HEK293 (cell line): Measurements from ENCODE around the gene MCAM.
A peak's percentile ranks its signal among the peaks of the same experiment; 100 is the strongest.

Experiments used
- EGR2 ChIP-seq: fragments of 450-650 bp; formaldehyde crosslinking; IDR thresholded peaks from 2 replicates; pipeline ENCODE4 v1.5.1; 2016; ENCODE audit warnings: low read depth, missing biosample characterization, missing genetic modification characterization
- FEZF1 ChIP-seq: fragments of 450-650 bp; formaldehyde crosslinking; IDR thresholded peaks from 2 replicates; pipeline ENCODE4 v1.5.1; 2016; ENCODE audit warnings: missing biosample characterization, missing genetic modification characterization
- GLIS2 ChIP-seq: fragments of 450-650 bp; formaldehyde crosslinking; IDR thresholded peaks from 2 replicates; pipeline ENCODE4 v1.5.1; 2016; ENCODE audit warnings: missing biosample characterization, missing genetic modification characterization
- HOXA7 ChIP-seq: sonication (generic); formaldehyde crosslinking; IDR thresholded peaks from 2 replicates; pipeline ENCODE4 v1.8.1; 2022; ENCODE audit warnings: missing genetic modification reagents, borderline replicate concordance
- HOXD13 ChIP-seq: sonication (generic); formaldehyde crosslinking; IDR thresholded peaks from 2 replicates; pipeline ENCODE4 v1.8.0; 2022; ENCODE audit warnings: missing genetic modification reagents, borderline replicate concordance
- MYNN ChIP-seq: fragments of 450-650 bp; formaldehyde crosslinking; IDR thresholded peaks from 2 replicates; pipeline ENCODE4 v1.5.1; 2016; ENCODE audit warnings: missing biosample characterization, missing genetic modification characterization, borderline replicate concordance
- RBAK ChIP-seq: fragments of 450-650 bp; formaldehyde crosslinking; IDR thresholded peaks from 2 replicates; pipeline ENCODE4 v1.5.1; 2016; ENCODE audit warnings: missing biosample characterization, missing genetic modification characterization
- SP2 ChIP-seq: fragments of 450-650 bp; formaldehyde crosslinking; IDR thresholded peaks from 2 replicates; pipeline ENCODE4 v1.5.1; 2016; ENCODE audit warnings: missing biosample characterization, missing genetic modification characterization
- SP3 ChIP-seq: fragments of 450-650 bp; formaldehyde crosslinking; IDR thresholded peaks from 2 replicates; pipeline ENCODE4 v1.5.1; 2016; ENCODE audit warnings: missing biosample characterization, missing genetic modification characterization
- TCF7L2 ChIP-seq: IDR thresholded peaks from 2 replicates; pipeline ENCODE4 v1.6.1; 2011; ENCODE audit warnings: low read depth, mild to moderate bottlenecking, inconsistent platforms, low read length, moderate library complexity, borderline replicate concordance
- WT1 ChIP-seq: fragments of 450-650 bp; formaldehyde crosslinking; IDR thresholded peaks from 2 replicates; pipeline ENCODE4 v1.5.1; 2016; ENCODE audit warnings: missing biosample characterization, missing genetic modification characterization
- ZBTB21 ChIP-seq: fragments of 450-650 bp; formaldehyde crosslinking; IDR thresholded peaks from 2 replicates; pipeline ENCODE4 v1.5.1; 2017; ENCODE audit warnings: missing biosample characterization, missing genetic modification characterization
- ZBTB8A ChIP-seq: fragments of 450-650 bp; formaldehyde crosslinking; IDR thresholded peaks from 2 replicates; pipeline ENCODE4 v1.5.1; 2016; ENCODE audit warnings: missing biosample characterization, missing genetic modification characterization
- ZEB2 ChIP-seq: fragments of 450-650 bp; formaldehyde crosslinking; IDR thresholded peaks from 2 replicates; pipeline ENCODE4 v1.5.1; 2016; ENCODE audit warnings: missing biosample characterization, missing genetic modification characterization
- ZNF2 ChIP-seq: fragments of 450-650 bp; formaldehyde crosslinking; IDR thresholded peaks from 2 replicates; pipeline ENCODE4 v1.5.1; 2016; ENCODE audit warnings: missing biosample characterization, missing genetic modification characterization
- ZNF324 ChIP-seq: fragments of 450-650 bp; formaldehyde crosslinking; IDR thresholded peaks from 2 replicates; pipeline ENCODE4 v1.5.1; 2016; ENCODE audit warnings: missing biosample characterization, missing genetic modification characterization
- ZNF48 ChIP-seq: fragments of 450-650 bp; formaldehyde crosslinking; IDR thresholded peaks from 2 replicates; pipeline ENCODE4 v1.5.1; 2016; ENCODE audit warnings: missing biosample characterization, missing genetic modification characterization
- ZNF529 ChIP-seq: fragments of 450-650 bp; formaldehyde crosslinking; IDR thresholded peaks from 2 replicates; pipeline ENCODE4 v1.5.1; 2017; ENCODE audit warnings: missing genetic modification characterization, missing biosample characterization; ENCODE audit not compliant: insufficient replicate concordance
- ZNF530 ChIP-seq: fragments of 450-650 bp; formaldehyde crosslinking; IDR thresholded peaks from 2 replicates; pipeline ENCODE4 v1.5.1; 2016; ENCODE audit warnings: low read depth, missing biosample characterization, missing genetic modification characterization
- ZNF561 ChIP-seq: fragments of 450-650 bp; IDR thresholded peaks from 2 replicates; pipeline ENCODE4 v1.5.1; 2018; ENCODE audit warnings: missing biosample characterization, missing genetic modification characterization, borderline replicate concordance
- ZNF585B ChIP-seq: fragments of 450-650 bp; formaldehyde crosslinking; IDR thresholded peaks from 2 replicates; pipeline ENCODE4 v1.5.1; 2016; ENCODE audit warnings: missing biosample characterization, missing genetic modification characterization
- ZSCAN23 ChIP-seq: fragments of 450-650 bp; formaldehyde crosslinking; IDR thresholded peaks from 2 replicates; pipeline ENCODE4 v1.5.1; 2016; ENCODE audit warnings: missing biosample characterization, missing genetic modification characterization
- ZSCAN30 ChIP-seq: fragments of 450-650 bp; IDR thresholded peaks from 2 replicates; pipeline ENCODE4 v1.5.1; 2018; ENCODE audit warnings: missing biosample characterization, mild to moderate bottlenecking, missing genetic modification characterization, moderate library complexity
- TF ChIP-seq, protein P1 (sequence below): fragments of 450-650 bp; formaldehyde crosslinking; IDR thresholded peaks from 2 replicates; pipeline ENCODE4 v1.5.1; 2016; ENCODE audit warnings: missing biosample characterization, missing genetic modification characterization, low read depth
- TF ChIP-seq, protein P2 (sequence below): fragments of 450-650 bp; formaldehyde crosslinking; IDR thresholded peaks from 2 replicates; pipeline ENCODE4 v1.5.1; 2016; ENCODE audit warnings: missing biosample characterization, missing genetic modification characterization
- TF ChIP-seq, protein P3 (sequence below): fragments of 450-650 bp; formaldehyde crosslinking; IDR thresholded peaks from 2 replicates; pipeline ENCODE4 v1.5.1; 2016; ENCODE audit warnings: missing biosample characterization, missing genetic modification characterization
- TF ChIP-seq, protein P4 (sequence below): fragments of 450-650 bp; formaldehyde crosslinking; IDR thresholded peaks from 2 replicates; pipeline ENCODE4 v1.5.1; 2016; ENCODE audit warnings: missing biosample characterization, missing genetic modification characterization
- TF ChIP-seq, protein P5 (sequence below): fragments of 450-650 bp; formaldehyde crosslinking; conservative IDR thresholded peaks from 2 replicates; pipeline ENCODE4 v1.5.1; 2016; ENCODE audit warnings: low read depth, missing biosample characterization, missing genetic modification characterization

Gene MCAM

DNA sequence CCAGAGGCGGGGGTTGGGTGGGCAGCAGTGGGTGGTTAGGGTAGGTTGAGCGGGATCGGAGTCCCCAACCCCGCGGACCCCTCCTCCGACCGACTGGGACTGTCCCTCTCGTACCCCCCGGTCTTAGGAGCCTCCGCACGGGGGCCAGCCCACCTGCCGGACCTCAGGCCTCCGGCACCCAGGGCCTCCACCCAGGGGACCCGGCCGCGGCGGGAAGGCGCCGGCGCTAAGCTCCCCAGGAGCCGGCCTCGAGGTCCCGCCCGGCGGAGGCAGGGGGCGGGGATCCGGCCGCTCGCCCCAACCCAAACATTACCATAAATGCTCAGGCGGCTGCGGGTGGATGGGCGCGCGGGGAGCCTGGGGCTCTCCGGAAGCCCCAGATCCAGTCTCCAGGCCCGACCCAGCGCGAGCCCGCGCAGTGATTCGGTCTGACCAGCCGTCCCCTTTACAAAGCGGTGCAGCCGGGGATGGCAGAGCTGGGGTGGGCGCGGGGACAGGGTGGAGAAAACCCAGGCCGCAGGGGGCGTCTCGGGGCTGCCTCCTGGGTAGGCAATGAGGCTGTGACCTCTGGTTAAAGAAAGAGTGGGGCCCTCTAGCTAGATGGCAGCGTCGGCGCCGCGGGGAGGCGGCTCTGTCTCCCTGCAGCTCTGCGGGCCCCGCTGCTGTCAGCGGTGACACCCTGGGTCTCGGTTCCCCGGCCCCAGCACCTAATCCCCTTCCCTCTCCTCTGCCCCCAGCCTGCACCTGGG is 4.0 kb upstream of the MCAM start (continued):
- TF ChIP-seq, protein P1, sequence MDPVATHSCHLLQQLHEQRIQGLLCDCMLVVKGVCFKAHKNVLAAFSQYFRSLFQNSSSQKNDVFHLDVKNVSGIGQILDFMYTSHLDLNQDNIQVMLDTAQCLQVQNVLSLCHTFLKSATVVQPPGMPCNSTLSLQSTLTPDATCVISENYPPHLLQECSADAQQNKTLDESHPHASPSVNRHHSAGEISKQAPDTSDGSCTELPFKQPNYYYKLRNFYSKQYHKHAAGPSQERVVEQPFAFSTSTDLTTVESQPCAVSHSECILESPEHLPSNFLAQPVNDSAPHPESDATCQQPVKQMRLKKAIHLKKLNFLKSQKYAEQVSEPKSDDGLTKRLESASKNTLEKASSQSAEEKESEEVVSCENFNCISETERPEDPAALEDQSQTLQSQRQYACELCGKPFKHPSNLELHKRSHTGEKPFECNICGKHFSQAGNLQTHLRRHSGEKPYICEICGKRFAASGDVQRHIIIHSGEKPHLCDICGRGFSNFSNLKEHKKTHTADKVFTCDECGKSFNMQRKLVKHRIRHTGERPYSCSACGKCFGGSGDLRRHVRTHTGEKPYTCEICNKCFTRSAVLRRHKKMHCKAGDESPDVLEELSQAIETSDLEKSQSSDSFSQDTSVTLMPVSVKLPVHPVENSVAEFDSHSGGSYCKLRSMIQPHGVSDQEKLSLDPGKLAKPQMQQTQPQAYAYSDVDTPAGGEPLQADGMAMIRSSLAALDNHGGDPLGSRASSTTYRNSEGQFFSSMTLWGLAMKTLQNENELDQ = no peak
- no peak; the same call in 1 of the 2 replicates for TF ChIP-seq WT1 (tag by site-specific recombination)
- no peak for TF ChIP-seq ZBTB21 (tag by site-specific recombination)
- TF ChIP-seq SP3 (tag by site-specific recombination) = 0 out of 2 replicates have a peak, but pooled peaks have one; percentile 18
- TF ChIP-seq ZSCAN23 = no peak
- no peak for TF ChIP-seq TCF7L2
- TF ChIP-seq, protein P2, sequence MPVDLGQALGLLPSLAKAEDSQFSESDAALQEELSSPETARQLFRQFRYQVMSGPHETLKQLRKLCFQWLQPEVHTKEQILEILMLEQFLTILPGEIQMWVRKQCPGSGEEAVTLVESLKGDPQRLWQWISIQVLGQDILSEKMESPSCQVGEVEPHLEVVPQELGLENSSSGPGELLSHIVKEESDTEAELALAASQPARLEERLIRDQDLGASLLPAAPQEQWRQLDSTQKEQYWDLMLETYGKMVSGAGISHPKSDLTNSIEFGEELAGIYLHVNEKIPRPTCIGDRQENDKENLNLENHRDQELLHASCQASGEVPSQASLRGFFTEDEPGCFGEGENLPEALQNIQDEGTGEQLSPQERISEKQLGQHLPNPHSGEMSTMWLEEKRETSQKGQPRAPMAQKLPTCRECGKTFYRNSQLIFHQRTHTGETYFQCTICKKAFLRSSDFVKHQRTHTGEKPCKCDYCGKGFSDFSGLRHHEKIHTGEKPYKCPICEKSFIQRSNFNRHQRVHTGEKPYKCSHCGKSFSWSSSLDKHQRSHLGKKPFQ (tag by site-specific recombination) = no peak
- no peak for TF ChIP-seq FEZF1 (tag by site-specific recombination)
- TF ChIP-seq HOXA7 (CRISPR knock-in tag) = no peak
- TF ChIP-seq, protein P3, sequence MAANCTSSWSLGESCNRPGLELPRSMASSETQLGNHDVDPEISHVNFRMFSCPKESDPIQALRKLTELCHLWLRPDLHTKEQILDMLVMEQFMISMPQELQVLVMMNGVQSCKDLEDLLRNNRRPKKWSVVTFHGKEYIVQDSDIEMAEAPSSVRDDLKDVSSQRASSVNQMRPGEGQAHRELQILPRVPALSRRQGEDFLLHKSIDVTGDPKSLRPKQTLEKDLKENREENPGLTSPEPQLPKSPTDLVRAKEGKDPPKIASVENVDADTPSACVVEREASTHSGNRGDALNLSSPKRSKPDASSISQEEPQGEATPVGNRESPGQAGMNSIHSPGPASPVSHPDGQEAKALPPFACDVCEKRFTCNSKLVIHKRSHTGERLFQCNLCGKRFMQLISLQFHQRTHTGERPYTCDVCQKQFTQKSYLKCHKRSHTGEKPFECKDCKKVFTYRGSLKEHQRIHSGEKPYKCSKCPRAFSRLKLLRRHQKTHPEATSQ (tag by site-specific recombination) = no peak
- TF ChIP-seq ZNF2 = no peak; the same call in 1 of the 2 replicates
- no peak for TF ChIP-seq ZNF561
- TF ChIP-seq ZNF324 = no peak
- TF ChIP-seq ZEB2 (tag by site-specific recombination) = no peak
- no peak for TF ChIP-seq HOXD13 (CRISPR knock-in tag)
- TF ChIP-seq, protein P4, sequence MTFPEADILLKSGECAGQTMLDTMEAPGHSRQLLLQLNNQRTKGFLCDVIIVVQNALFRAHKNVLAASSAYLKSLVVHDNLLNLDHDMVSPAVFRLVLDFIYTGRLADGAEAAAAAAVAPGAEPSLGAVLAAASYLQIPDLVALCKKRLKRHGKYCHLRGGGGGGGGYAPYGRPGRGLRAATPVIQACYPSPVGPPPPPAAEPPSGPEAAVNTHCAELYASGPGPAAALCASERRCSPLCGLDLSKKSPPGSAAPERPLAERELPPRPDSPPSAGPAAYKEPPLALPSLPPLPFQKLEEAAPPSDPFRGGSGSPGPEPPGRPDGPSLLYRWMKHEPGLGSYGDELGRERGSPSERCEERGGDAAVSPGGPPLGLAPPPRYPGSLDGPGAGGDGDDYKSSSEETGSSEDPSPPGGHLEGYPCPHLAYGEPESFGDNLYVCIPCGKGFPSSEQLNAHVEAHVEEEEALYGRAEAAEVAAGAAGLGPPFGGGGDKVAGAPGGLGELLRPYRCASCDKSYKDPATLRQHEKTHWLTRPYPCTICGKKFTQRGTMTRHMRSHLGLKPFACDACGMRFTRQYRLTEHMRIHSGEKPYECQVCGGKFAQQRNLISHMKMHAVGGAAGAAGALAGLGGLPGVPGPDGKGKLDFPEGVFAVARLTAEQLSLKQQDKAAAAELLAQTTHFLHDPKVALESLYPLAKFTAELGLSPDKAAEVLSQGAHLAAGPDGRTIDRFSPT (tag by site-specific recombination) = 0 out of 2 replicates have a peak, but pooled peaks have one; percentile 6
- TF ChIP-seq ZNF530 (tag by site-specific recombination) = no peak
- TF ChIP-seq ZNF585B = no peak
- TF ChIP-seq GLIS2 (tag by site-specific recombination) = 0 out of 2 replicates have a peak, but pooled peaks have one; percentile 19
- TF ChIP-seq EGR2 = peak; percentile 46
- TF ChIP-seq ZSCAN30 = no peak
- TF ChIP-seq ZNF529 = no peak
- no peak for TF ChIP-seq RBAK (tag by site-specific recombination)
- peak; percentile 47 for TF ChIP-seq SP2 (tag by site-specific recombination)
- TF ChIP-seq ZNF48 (tag by site-specific recombination) = no peak
- TF ChIP-seq, protein P5, sequence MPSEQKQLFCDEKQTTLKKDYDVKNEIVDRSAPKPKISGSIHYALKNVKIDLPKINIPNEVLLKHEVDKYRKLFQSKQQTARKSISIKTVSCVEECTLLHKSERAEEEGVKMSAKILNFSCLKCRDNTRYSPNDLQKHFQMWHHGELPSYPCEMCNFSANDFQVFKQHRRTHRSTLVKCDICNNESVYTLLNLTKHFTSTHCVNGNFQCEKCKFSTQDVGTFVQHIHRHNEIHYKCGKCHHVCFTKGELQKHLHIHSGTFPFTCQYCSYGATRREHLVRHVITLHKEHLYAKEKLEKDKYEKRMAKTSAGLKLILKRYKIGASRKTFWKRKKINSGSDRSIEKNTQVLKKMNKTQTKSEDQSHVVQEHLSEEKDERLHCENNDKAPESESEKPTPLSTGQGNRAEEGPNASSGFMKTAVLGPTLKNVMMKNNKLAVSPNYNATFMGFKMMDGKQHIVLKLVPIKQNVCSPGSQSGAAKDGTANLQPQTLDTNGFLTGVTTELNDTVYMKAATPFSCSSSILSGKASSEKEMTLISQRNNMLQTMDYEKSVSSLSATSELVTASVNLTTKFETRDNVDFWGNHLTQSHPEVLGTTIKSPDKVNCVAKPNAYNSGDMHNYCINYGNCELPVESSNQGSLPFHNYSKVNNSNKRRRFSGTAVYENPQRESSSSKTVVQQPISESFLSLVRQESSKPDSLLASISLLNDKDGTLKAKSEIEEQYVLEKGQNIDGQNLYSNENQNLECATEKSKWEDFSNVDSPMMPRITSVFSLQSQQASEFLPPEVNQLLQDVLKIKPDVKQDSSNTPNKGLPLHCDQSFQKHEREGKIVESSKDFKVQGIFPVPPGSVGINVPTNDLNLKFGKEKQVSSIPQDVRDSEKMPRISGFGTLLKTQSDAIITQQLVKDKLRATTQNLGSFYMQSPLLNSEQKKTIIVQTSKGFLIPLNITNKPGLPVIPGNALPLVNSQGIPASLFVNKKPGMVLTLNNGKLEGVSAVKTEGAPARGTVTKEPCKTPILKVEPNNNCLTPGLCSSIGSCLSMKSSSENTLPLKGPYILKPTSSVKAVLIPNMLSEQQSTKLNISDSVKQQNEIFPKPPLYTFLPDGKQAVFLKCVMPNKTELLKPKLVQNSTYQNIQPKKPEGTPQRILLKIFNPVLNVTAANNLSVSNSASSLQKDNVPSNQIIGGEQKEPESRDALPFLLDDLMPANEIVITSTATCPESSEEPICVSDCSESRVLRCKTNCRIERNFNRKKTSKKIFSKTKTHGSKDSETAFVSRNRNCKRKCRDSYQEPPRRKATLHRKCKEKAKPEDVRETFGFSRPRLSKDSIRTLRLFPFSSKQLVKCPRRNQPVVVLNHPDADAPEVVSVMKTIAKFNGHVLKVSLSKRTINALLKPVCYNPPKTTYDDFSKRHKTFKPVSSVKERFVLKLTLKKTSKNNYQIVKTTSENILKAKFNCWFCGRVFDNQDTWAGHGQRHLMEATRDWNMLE = no peak
- no peak for TF ChIP-seq MYNN (tag by site-specific recombination)
- peak; percentile 57 for TF ChIP-seq ZBTB8A (tag by site-specific recombination)
